Stimulated activated CD4-positive, alpha-beta T cell treated with anti-CD3 and anti-CD28 coated beads, Interleukin-1b, Interleukin-23, amount 100 ng/mL, for 1 hour (primary cell): ENCODE measurements around the gene ATF2.

Experiments
- DNase-seq, 2 donors: peaks; one replicate each; pipeline ENCODE4 v3.0.0-alpha.2; 2020; ENCODE audit warnings: low read depth in 2 of 2

Gene ATF2

GRCh38 chr2:175025233-175025632, 142.8 kb downstream of the ATF2 start:
- no peak for DNase-seq

GRCh38 chr2:175022923-175023322, 145.1 kb downstream of the ATF2 start:
- DNase-seq = no peak
